Activated CD8-positive, alpha-beta memory T cell treated with anti-CD3 and anti-CD28 coated beads for 48 hours (primary cell): ENCODE data around the gene SH3BP5.

Source experiments
- DNase-seq, 3 experiments: peaks; one replicate each; pipeline ENCODE4 v3.0.0-alpha.2; 2020; ENCODE audit warnings: low read depth in 2 of 3, low spot score in 2 of 3

The SH3BP5 gene

DNA sequence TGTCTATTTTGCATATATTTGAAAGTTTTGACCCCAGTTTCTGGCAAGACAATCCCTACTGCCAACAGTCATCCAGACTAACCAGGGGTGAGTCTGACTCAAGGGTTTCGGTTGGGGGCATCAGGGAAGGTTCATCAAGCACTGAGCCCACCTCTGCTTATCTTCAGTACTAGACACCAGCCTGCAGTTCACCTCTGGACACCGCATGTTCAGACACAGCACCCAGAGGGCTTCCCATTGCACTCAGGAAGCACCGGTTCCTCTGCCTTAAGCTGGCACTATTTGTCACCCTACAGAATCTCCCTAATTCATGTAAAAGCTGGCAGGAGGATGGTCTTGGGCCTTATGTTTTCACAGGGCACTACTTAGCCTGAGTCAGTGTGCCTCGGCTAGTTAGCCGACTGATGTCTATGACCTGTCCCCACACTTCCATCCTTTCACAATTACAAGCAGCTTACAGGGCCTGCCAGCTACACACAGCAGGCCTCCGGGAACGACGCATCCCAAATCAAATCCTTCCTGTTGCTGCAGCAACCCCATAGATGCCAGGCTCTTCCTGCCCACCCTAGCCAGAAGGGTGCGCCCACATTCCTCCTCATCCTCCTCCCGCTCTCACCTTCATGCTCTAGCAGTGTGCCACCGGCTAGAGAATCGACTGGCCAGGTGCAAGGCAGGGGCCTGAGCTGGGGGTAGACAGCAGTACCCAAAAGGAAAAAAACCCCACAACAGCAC, 52.5 kb downstream of the SH3BP5 start:
- DNase-seq: no peak

DNA sequence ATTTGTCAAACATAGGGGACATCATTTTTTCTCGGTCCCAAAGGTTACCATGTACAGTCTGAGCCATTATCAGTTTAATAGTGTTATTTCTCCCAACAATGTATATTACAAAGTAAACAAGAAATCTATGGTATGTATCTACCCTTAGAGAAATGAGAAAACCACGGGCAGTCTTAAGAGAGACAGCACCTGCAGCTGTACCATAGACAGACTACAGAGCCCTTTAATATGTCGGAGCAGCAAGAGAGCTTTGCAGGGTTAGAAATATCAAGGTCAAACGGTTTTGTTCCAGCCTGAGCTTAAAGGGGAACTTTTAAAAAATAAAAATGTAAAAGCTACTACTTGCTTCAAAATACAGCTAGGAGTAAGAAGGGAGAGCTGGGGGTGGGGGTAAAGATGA, 53.2 kb downstream of the SH3BP5 start:
- no peak for DNase-seq

DNA sequence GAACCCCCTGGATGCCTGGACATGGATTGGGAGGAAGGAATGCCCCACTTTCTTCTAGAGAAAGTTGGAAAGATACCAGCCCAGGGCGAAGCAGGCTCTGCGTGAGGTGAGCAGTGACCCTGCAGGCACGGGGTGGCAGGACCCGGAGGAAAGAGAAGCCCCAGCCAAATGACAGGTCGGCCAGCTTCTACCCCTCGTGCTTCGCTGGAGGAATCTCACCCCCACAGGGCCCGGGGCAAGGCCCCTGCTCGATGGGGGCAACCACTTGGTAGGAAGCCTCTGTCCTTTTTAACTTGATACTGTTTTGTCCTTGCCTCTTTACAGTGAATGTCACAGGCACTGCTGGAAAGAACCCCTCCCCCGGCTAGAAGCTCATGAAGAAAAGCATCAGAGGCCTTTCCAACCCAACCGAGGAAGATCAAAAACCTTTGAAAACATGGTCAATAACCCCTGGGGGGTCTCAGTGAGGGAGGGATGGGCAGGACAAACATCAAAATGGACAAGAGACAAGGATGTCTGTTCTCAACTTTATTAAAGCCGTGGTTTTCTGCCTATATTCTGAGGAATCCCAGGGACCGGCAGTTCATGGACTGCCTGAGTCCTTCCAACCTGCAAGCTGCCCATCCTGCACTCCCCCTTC, 54.4 kb downstream of the SH3BP5 start:
- DNase-seq: no peak

DNA sequence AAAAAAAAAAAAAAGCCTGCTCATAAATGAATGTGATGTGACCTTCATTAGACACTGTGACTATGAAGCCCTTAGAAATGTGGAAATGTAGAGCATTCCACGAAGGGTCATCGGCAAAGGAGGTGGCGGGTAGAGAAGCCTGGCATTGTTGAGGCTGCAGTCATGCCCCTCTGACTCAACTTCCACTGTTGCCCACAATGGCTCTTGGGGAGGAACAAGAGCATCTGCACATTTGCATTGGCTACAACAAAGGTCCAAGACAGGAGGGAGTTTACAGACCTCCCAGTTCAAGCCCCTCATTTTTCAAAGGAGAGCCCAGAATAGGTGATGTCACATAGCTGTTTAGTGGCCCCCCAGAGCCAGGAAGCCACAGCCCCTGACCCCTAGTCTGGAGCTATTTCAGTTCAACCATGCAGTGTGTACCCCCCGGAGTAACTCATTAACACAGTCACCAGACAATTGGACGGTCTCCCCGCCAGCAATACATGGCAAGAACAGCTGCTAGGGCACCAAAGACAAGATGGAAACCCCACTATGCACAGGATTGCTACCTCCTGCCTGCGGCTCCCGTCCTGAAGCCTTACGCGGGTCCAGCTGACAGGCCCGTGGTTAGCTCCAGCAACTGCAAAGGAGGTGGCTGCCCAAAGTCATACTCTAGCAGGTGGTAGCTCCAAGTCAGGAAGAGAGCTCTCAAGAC, 56.2 kb downstream of the SH3BP5 start:
- no peak for DNase-seq

DNA sequence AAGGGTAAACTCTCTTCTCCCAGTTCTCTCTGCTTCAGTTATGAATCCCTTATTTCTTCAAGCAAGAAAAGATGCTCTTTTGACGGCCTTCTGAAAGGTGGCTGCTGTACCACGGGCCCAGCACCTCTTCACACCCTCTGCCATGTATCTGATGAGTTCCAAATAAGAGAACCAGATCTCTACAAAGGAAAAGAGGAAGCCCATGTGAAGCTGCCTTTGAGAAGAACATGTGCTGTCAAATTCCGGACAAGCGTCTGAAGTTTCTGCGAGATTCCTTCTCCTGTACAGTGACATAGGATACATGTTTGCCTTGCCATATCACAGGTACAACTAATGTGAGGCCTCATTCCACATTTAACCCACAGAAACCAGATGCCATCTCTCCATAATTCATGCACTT, 59.2 kb downstream of the SH3BP5 start:
- DNase-seq: no peak

DNA sequence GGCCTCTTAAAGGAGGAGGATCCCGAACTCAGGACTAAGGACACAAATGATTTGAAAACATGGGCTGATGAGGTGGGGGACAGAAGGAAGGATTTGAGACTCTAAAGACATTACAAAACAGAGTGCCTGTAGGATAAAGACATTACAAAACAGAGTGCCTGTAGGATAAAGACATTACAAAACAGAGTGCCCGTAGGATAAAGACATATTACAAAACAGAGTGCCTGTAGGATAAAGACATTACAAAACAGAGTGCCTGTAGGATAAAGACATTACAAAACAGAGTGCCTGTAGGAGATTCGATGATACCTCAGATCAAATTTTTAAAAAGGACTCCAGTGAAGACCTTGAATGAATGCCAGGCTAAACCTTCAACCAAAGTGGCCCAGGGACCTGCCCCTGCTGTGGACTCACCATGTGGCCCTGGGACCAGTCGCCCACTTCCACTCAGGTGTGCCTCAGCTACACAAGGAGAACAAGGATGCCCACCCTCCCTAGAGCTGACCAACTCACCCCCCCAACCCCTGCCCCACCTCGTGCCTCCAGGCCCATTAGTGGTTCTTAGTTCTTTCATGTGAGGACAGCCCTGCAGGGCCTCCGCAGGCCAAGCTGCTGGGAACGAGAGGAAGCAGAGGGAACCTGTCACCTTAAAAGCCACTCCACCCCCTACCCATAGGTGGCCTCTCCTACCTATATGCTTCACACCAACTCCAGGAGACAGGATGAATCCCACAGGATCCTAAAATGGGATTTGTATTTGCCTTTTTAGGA, 59.8 kb downstream of the SH3BP5 start:
- DNase-seq: no peak

DNA sequence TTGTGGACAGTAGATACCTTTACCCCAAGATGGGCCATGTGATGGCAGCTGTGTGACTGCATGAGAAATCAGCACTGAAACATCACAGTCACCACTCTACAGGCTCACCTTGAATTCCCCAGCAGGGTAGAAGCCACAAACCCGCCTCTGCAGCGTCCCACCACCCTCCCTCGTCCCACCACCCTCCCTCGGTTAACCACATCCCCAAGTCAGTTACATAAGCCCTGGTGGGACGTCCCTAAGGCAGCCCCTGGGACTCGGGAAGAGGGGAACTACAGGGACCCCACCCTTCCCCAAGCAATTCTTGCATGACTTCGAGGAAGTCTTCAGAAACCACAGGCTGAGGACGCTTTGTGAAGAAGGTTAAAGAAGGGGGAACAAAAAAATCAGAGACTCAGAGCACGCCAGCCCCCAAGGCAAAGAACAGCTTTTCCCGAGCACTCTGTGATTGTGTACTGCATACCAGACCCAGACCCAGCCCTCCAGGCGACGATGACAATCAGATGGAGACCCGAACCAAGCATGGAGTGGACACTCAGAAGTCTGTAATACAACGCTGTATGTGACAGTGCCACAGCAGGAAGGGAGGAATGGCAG, 60.5 kb downstream of the SH3BP5 start:
- peak; percentile 23 to 61 (median 55) for DNase-seq

DNA sequence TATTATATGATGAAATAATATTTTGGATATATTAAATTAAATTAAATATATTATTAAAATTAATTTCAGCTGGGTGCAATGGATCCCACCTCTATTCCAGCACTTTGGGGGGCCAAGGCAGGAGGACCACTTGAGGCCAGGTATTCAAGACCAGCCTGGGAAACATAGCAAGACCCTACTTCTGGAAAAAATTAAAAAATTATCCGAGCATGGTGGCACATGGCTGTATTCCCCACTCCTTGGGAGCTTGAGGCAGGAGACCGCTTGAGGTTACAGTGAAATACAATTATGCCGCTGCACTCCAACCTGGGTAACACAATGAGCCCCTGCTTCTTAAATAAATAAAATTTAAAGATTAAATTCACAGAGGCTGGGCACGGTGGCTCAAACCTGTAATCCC, 61.4 kb downstream of the SH3BP5 start:
- no peak for DNase-seq

DNA sequence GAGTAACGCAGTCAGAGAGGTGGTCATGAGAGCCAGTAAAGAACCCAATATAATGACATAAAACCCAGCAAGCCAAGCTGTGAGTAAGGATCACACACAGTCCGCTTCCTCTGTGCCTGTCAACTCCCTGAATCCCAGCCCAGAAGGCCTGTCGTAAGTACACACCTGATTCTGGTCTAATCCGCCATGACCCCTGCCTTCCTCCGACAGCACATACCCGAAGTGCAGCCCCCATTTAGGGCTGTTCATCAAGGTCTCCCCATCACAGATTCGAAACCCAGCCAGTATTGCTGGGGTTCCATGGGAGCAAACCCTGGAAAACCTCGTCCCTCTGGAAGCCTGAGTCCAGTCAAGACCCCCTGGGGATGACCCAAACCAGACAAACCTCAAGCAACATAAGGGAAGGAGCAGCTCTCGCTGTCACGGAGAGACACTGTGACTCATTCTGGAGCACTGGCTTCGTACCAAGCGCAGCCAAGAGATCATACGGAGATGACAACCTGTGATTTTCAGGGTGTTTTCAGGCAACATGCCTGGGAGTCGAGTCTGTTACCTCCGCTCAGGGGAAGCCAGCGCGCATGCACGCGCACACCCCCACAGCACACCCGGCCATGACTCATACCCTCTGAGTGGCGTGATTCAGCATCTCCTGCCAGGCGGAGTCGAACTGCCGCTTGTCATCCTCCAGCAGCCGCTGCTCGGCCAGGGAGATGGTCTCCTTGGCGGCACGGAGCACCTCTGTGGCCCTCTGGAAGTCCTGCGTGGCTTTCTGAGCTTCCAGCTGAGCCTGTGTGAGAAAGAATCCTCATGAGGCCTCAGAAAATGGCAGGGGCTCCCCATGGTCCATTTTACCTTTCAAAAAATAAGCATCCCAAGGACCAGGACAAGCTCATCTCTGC, 63.0 kb downstream of the SH3BP5 start:
- DNase-seq: peak; percentile 34 to 74 (median 73)

DNA sequence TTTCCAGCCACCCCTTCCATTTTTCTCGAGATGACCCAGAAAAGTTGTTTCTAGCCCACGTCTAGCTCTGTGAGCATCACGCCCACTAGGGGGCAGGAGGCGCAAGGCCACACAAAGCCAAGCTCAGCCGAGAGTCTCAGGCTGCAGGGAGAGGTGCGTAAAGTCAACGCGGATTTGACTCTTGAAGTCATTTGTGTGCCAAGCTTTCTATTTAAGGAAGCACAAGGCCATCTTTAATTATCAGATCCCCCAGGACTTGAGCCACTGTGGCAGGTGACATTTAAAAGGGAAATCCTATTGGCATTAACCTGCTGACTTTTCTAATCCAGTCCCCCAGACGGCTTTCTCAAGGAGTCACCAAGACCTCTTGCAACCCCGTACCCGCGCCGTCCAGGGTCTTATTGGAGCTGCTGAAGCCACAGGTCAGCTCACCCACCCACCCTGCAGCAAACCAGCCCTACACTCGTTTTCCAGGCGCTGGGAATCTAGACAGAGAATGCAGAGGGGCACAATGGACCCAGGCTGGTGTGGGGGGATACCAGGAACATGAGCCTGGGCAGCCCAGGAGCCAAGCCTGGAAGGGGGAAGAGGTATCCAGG, 64.3 kb downstream of the SH3BP5 start:
- peak; percentile 46 to 61 (median 55) for DNase-seq

DNA sequence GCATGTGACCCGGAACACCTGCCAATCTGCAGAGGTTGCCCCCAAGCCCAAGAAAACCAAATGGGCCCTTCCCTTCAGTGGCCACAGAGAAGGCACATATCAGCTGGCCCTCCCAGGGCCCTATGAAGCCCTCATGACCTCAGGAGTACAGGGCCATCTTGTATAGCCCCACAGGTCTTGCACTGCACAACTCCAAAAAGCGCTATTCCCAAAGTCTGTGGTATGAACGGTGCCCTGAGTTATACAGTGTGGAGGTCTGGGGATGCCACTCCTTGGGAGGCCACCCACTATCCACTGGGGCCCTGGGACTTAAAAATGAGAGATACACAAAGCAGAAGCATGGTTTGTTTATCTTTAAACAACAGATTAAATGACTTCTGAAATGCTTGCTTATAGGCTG, 64.9 kb downstream of the SH3BP5 start:
- DNase-seq: no peak

DNA sequence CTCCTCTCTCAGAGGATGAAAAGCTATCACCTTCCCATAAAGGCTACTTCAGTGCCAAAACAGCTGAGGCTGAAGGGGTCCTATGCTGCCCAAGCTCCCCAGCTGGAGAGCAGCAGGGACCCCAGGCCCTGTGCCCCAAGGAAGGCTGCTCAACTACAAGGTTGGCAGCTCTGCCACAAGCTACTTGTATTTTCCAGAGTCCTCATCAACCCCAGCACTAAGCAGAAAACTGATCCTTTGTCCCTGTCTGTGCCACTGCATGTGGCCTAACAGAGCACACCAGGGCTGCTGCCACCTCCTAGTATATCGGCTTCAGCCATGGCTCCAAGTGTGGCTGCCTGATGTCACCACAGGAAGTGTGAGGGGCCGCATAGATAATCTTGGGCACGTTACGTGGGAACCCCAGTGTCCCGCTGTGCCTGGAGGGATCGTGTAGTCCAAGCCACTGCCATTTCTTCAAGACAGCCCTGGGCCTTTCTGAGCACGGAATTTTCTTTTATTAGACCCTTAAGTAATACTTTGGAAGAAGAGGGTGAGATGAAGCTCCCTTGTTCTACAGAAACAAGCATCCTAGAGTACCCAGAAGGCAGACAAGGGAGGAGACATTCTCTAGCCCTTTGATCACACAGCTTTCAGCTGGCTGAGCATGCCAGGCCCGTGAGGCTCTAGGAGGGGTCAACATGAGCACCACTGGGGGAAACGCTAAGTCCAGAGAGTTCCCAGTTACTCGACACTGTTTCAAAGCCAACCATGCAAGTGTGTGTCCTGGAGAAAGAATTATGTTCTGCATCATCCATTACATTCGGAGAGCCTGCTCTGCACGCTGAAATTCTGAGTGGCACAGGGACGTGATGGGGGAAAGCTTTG, 65.6 kb downstream of the SH3BP5 start:
- DNase-seq: no peak

DNA sequence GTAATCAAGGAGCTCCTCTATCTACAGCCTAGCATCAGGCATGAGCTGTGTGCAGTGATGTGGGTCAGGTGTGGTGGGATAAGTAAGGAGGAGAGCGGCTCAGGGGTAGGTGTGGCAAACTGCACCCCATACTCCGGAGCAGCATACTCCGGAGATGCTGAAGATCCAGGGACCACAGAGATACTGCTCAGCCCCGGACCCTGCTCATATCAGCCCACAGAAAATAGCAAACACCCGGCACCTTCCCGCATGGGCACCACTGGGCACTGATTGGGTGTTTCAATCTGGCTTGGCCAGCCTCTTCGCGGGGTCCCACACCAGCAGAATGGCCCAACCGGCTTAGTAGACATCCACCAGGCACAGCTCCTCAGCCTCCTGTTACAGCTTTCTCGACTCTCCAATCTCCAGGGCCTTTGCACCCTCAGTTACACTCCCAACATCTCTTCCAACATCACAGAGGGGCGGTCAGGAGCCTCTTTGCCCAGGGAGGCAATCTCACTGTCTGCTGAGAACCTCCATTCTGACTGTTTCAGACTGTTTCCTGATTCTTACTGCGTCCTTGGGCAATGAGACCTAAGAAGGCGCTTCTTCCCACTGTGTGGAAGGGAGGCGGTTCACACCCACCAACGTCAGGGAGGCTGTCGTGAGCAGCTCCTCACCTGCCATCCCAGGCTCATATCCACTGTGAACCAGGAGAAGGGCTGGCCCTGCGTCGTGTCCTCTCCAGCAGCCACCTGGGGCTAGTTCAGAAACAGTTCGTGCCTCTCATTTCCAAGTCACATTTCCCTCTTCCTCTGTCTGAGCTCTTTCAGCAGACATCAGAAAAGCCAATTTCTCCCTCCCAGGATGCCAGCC, 66.5 kb downstream of the SH3BP5 start:
- DNase-seq: no peak

DNA sequence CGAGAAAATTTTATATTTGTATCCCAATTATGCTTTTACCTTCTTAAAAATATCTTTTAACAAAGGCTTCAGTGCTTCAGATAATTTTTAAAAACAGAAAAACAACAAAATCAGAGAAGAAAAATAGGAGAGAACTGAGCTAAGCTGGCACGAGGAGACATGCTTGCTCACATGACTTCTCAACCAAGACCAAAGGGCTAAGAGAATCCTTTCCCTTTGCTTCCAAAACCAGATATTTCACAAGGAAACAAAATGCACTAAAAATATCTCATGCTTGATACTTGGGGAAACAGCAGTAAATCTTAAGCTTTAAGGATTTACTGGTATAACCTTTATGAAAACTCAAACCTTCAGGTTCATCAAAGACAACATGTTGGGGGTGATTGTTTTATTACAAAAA, 67.9 kb downstream of the SH3BP5 start:
- no peak for DNase-seq

DNA sequence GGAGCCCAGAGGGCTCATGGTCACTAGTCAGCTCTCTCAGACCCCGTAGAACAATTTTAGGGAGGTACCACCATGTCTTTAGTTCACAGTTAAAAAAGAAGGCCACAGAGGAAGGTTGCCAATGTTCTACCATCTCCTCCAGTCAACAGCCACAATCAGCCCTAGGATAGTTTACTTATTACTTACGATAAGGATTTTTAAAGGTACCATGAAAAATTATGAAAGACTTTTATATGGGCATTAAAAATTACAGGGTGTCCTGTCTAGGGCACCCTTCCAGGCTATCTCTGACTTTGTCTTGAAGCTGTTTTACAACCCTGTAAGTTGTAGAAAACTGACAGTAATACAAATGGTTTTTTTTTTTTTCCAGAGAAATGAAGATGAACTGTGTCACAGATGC, 68.5 kb downstream of the SH3BP5 start:
- DNase-seq: no peak

DNA sequence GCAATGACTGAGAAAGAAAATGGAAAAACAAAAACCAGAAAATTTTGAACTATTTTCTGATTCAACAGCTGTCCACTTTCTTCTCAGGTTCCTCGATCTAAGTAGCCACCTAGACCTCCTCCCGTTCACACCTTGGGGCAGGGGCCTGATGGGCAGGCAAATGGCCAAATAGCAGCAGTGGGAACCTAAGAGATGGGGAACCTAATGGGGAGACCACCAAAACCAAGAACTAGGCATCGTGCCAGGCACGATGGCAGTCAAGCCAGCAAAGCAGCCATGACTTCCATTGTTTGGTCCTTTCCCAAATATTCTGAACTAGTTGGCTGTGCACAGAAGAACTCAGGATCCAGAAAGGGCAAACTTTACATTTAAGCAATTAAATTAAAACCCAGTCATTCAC, 69.3 kb downstream of the SH3BP5 start:
- no peak for DNase-seq

DNA sequence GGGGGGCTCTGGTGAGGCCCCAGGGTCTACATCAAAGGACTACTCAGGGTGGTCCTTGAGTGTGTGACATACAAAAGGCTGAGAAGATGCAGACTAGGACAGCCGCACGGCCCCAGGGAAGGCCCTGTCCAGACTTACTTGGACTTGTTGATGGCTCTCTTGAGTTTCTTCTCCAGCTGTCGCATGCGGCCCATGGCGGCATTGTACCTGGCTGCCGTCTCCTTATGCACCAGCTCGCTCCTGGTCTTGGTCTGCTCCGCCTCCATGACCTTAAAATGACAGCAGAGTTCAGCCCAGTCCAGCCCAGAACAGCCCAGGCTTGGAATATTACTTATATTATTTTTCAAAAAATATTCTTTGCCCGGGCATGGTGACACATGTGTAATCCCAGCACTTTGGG, 70.4 kb downstream of the SH3BP5 start:
- no peak for DNase-seq

DNA sequence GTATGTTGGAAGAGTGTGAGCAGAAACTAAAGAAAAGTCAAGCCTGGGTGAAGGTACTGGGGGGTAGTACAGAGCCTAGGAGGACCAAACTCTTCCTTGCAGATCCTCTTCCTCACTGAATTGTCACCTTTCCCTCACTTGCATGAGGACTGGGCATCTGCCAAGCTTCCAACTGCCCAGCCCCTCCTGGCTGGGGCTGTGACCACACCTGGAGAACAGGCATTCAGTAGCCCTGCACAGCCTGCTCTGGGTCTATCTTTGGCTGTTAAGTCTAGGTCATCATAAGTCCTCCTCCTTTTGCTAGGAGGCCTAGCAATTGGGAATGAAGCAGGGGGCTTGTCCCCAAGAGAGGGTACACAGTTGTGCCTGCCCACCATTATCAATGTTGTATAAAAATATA, 71.1 kb downstream of the SH3BP5 start:
- DNase-seq: no peak
